ENCODE measurements around the gene TNNT3.

- TF ChIP-seq CTCF (IDR thresholded peaks at IDR 0.05; ENCODE audit: borderline replicate concordance, extremely low read depth, low read length, poor library complexity, severe bottlenecking) (no peak), EZH2 (IDR thresholded peaks at IDR 0.05; ENCODE audit: borderline replicate concordance, low read depth, low read length, severe bottlenecking) (no peak)
These were observed 15.0 kb downstream of the TNNT3 start for GRCh38 chr11:1934335-1935155.

Measured in DND-41 (cell line).